WTC11 (cell line): ENCODE data around the gene SND1. TPM values are rescaled to one million over a fixed set of nuclear protein-coding genes. Genes with fewer than 3 reads are reported as not detected.
A peak's percentile ranks its signal among the peaks of the same experiment; 100 is the strongest.

Experiments
- ATAC-seq: fragments of 200-7000 bp; cut with Tn5 transposase; 2 replicates; pipeline ENCODE4 v1.10.0; 2021; ENCODE audit warnings: mild to moderate bottlenecking, moderate library complexity
- CTCF ChIA-PET: fragments of 300-600 bp; sonication (Branson Sonifier 250); formaldehyde crosslinking; loops from one replicate; lab custom pipeline; 2021; ENCODE audit warnings: antibody characterized with exemption; lab: Charles Lee
- POLR2A ChIA-PET: fragments of 350-600 bp; sonication (Branson Sonifier 250); formaldehyde crosslinking; loops from one replicate; lab custom pipeline; 2021; ENCODE audit warnings: antibody characterized with exemption; lab: Charles Lee
- DNase-seq: peaks from one replicate; pipeline ENCODE4 v3.0.0; 2021; ENCODE audit warnings: low spot score
- H3K27ac Mint-ChIP-seq: 2 replicates; pipeline ENCODE4 v1.8.0; 2021; ENCODE audit warnings: mixed read lengths
- H3K27me3 Mint-ChIP-seq: 2 replicates; pipeline ENCODE4 v1.8.0; 2021; ENCODE audit warnings: low read depth, mild to moderate bottlenecking, moderate library complexity, mixed read lengths
- H3K36me3 Mint-ChIP-seq: 2 replicates; pipeline ENCODE4 v1.8.0; 2021; ENCODE audit warnings: mixed read lengths
- H3K4me1 Mint-ChIP-seq: 2 replicates; pipeline ENCODE4 v1.8.0; 2022; ENCODE audit warnings: mixed read lengths
- H3K4me3 Mint-ChIP-seq: 2 replicates; pipeline ENCODE4 v1.8.0; 2021; ENCODE audit warnings: mild to moderate bottlenecking, moderate library complexity, mixed read lengths
- H3K9me3 Mint-ChIP-seq: 2 replicates; pipeline ENCODE4 v1.8.0; 2021; ENCODE audit warnings: mixed read lengths
- ELF4 ChIP-seq: sonication (generic); formaldehyde crosslinking; IDR thresholded peaks from 2 replicates; pipeline ENCODE4 v1.8.1; 2022; ENCODE audit warnings: low read depth, mild to moderate bottlenecking, moderate library complexity, missing genetic modification reagents
- GTF2I ChIP-seq: fragments of 250-450 bp; sonication (Bioruptor Pico); conservative IDR thresholded peaks from 2 replicates; pipeline ENCODE4 v1.4.0; 2021; ENCODE audit warnings: mild to moderate bottlenecking
- HMGA2 ChIP-seq: fragments of 250-450 bp; sonication (Bioruptor Pico); IDR thresholded peaks from 2 replicates; pipeline ENCODE4 v1.4.0; 2021; ENCODE audit warnings: mild to moderate bottlenecking, moderate library complexity
- MXD4 ChIP-seq: fragments of 250-450 bp; sonication (Bioruptor Pico); IDR thresholded peaks from 2 replicates; pipeline ENCODE4 v1.8.0; 2021; ENCODE audit warnings: mild to moderate bottlenecking, moderate library complexity, borderline replicate concordance
- SMAD3 ChIP-seq: sonication (generic); formaldehyde crosslinking; IDR thresholded peaks from 2 replicates; pipeline ENCODE4 v1.8.0; 2022; ENCODE audit warnings: missing genetic modification reagents, mild to moderate bottlenecking, borderline replicate concordance
- SOX15 ChIP-seq: fragments of 250-450 bp; sonication (Bioruptor Pico); IDR thresholded peaks from 2 replicates; pipeline ENCODE4 v1.9.0; 2021; ENCODE audit warnings: mild to moderate bottlenecking
- TEAD1 ChIP-seq: sonication (generic); formaldehyde crosslinking; IDR thresholded peaks from 2 replicates; pipeline ENCODE4 v1.8.0; 2022; ENCODE audit warnings: mild to moderate bottlenecking, missing genetic modification reagents
- ZNF219 ChIP-seq: sonication (generic); formaldehyde crosslinking; IDR thresholded peaks from 2 replicates; pipeline ENCODE4 v1.8.0; 2023; ENCODE audit warnings: missing genetic modification reagents, mild to moderate bottlenecking, borderline replicate concordance
- ZNF232 ChIP-seq: sonication (generic); formaldehyde crosslinking; IDR thresholded peaks from 2 replicates; pipeline ENCODE4 v1.8.0; 2022; ENCODE audit warnings: mild to moderate bottlenecking, missing genetic modification reagents
- total RNA-seq: library from RNA; stranded (reverse); gene quantifications from 3 replicates; pipeline ENCODE4 v1.2.3, GENCODE V29; 2021
- TF ChIP-seq, protein P1 (sequence below): fragments of 250-450 bp; sonication (Bioruptor Pico); IDR thresholded peaks from 2 replicates; pipeline ENCODE4 v1.9.0; 2021; ENCODE audit warnings: moderate library complexity, mild to moderate bottlenecking, inconsistent platforms, borderline replicate concordance
- TF ChIP-seq, protein P2 (sequence below): sonication (generic); formaldehyde crosslinking; IDR thresholded peaks from 2 replicates; pipeline ENCODE4 v1.8.1; 2023; ENCODE audit warnings: mild to moderate bottlenecking, missing genetic modification reagents
- TF ChIP-seq, protein P3 (sequence below): fragments of 250-450 bp; sonication (Bioruptor Pico); IDR thresholded peaks from 2 replicates; pipeline ENCODE4 v1.8.0; 2021; ENCODE audit warnings: mild to moderate bottlenecking
- TF ChIP-seq, protein P4 (sequence below): fragments of 250-450 bp; sonication (Bioruptor Pico); conservative IDR thresholded peaks from 2 replicates; pipeline ENCODE4 v1.9.0; 2021; ENCODE audit warnings: mild to moderate bottlenecking
- TF ChIP-seq, protein P5 (sequence below): sonication (generic); formaldehyde crosslinking; IDR thresholded peaks from 2 replicates; pipeline ENCODE4 v1.8.0; 2023; ENCODE audit warnings: missing genetic modification reagents, mild to moderate bottlenecking, borderline replicate concordance

Gene SND1
- total RNA-seq, 1 experiment from 2014 or later = 261 TPM

DNA sequence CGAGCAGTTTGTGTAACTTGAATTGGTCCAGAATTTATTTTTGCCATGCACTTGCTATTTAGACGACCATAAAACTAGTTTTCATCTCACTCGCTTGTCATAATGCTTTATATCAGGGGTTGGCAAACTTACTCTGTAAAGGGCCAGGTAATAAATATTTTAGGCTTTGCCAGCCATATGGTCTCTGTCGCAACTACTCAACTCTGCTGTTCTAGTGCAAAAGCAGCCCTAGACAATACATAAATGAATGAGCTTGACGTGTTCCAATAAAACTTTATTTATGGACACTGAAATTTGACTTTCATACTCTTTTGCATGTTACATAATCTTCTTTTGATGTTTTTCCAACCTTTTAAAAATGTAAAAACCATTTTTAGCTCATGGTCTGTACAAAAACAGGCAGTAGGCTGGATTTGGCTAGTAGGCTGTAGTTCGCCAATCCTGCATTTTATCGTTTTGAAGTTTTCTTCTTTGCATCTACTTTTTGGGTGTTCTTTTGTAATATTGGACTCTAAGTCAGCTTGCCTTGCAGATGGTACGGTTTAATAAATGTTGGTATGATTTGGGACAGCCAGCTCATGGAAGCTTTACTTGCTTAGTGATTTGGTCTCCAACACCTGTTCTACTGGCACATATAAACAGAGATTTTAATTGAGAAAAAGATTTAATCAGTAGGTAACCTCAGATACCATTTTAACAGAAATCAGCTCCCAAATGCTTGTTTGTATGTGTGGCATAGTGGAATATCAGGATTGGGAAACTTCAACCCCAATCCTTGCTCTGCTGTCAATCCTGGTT is 25.6 kb downstream of the SND1 start:
- H3K27me3 Mint-ChIP-seq = no peaks in the 10 kb centered on the region
- peaks cover 25% of the 10 kb centered on the region for H3K9me3 Mint-ChIP-seq
- DNase-seq (no peak), ATAC-seq (no peak)
- no peak overlapping the region for H3K4me3 Mint-ChIP-seq
- peak overlapping the region; percentile 85 for H3K27ac Mint-ChIP-seq
- H3K36me3 Mint-ChIP-seq = peaks cover 59% of the 10 kb centered on the region
- TF ChIP-seq, protein P1, sequence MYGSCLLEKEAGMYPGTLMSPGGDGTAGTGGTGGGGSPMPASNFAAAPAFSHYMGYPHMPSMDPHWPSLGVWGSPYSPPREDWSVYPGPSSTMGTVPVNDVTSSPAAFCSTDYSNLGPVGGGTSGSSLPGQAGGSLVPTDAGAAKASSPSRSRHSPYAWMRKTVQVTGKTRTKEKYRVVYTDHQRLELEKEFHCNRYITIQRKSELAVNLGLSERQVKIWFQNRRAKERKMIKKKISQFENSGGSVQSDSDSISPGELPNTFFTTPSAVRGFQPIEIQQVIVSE (CRISPR knock-in tag) = no peak
- TF ChIP-seq SOX15 (CRISPR knock-in tag) (no peak), ELF4 (CRISPR knock-in tag) (no peak), HMGA2 (CRISPR knock-in tag) (no peak), TEAD1 (CRISPR knock-in tag) (no peak), ZNF219 (CRISPR knock-in tag) (no peak), MXD4 (no peak), ZNF232 (CRISPR knock-in tag) (no peak), SMAD3 (CRISPR knock-in tag) (no peak), GTF2I (no peak)
- TF ChIP-seq, protein P2, sequence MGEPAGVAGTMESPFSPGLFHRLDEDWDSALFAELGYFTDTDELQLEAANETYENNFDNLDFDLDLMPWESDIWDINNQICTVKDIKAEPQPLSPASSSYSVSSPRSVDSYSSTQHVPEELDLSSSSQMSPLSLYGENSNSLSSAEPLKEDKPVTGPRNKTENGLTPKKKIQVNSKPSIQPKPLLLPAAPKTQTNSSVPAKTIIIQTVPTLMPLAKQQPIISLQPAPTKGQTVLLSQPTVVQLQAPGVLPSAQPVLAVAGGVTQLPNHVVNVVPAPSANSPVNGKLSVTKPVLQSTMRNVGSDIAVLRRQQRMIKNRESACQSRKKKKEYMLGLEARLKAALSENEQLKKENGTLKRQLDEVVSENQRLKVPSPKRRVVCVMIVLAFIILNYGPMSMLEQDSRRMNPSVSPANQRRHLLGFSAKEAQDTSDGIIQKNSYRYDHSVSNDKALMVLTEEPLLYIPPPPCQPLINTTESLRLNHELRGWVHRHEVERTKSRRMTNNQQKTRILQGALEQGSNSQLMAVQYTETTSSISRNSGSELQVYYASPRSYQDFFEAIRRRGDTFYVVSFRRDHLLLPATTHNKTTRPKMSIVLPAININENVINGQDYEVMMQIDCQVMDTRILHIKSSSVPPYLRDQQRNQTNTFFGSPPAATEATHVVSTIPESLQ = no peak
- TF ChIP-seq, protein P3, sequence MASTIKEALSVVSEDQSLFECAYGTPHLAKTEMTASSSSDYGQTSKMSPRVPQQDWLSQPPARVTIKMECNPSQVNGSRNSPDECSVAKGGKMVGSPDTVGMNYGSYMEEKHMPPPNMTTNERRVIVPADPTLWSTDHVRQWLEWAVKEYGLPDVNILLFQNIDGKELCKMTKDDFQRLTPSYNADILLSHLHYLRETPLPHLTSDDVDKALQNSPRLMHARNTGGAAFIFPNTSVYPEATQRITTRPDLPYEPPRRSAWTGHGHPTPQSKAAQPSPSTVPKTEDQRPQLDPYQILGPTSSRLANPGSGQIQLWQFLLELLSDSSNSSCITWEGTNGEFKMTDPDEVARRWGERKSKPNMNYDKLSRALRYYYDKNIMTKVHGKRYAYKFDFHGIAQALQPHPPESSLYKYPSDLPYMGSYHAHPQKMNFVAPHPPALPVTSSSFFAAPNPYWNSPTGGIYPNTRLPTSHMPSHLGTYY (CRISPR knock-in tag) = no peak
- TF ChIP-seq, protein P4, sequence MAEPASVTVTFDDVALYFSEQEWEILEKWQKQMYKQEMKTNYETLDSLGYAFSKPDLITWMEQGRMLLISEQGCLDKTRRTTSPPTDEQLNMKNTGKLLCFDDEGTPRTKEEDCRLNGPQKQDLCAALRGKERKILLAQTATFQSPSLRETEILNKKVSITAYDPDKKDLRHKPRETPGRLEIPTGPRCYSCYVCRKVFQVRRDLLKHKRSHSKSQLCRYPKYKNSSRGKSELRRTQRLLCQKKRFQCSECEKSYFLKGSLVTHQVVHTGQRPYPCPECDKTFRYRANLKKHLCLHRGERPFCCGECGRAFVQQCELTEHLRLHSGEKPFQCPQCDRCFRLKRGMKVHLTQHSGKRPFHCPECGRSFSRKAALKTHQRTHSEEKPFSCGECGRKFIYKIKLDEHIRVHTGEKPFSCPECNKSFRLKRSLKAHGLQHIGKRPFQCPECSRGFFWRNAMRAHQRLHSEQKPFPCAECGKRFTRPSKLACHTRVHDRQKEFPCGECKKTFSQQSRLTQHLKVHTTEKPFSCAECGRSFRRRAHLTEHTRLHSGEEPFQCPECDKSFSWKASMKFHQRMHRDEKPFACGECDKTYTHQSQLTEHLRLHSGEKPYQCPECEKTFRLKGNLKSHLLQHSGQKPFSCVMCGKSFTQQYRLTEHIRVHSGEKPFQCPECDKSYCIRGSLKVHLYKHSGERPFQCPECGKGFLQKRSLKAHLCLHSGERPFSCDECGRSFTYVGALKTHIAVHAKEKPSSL (CRISPR knock-in tag) = no peak
- TF ChIP-seq, protein P5, sequence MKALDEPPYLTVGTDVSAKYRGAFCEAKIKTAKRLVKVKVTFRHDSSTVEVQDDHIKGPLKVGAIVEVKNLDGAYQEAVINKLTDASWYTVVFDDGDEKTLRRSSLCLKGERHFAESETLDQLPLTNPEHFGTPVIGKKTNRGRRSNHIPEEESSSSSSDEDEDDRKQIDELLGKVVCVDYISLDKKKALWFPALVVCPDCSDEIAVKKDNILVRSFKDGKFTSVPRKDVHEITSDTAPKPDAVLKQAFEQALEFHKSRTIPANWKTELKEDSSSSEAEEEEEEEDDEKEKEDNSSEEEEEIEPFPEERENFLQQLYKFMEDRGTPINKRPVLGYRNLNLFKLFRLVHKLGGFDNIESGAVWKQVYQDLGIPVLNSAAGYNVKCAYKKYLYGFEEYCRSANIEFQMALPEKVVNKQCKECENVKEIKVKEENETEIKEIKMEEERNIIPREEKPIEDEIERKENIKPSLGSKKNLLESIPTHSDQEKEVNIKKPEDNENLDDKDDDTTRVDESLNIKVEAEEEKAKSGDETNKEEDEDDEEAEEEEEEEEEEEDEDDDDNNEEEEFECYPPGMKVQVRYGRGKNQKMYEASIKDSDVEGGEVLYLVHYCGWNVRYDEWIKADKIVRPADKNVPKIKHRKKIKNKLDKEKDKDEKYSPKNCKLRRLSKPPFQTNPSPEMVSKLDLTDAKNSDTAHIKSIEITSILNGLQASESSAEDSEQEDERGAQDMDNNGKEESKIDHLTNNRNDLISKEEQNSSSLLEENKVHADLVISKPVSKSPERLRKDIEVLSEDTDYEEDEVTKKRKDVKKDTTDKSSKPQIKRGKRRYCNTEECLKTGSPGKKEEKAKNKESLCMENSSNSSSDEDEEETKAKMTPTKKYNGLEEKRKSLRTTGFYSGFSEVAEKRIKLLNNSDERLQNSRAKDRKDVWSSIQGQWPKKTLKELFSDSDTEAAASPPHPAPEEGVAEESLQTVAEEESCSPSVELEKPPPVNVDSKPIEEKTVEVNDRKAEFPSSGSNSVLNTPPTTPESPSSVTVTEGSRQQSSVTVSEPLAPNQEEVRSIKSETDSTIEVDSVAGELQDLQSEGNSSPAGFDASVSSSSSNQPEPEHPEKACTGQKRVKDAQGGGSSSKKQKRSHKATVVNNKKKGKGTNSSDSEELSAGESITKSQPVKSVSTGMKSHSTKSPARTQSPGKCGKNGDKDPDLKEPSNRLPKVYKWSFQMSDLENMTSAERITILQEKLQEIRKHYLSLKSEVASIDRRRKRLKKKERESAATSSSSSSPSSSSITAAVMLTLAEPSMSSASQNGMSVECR = no peak
- CTCF ChIA-PET = interaction anchor here (1.8 kb wide), 1 partner anchor 57 kb away, joined by 6 read pairs; no protein-coding TSS in a partner anchor
- H3K4me1 Mint-ChIP-seq = peaks cover 67% of the 10 kb centered on the region
- POLR2A ChIA-PET = no interaction called here
